GM23338 (cell line): ENCODE measurements around the gene NEXMIF. TPM values are rescaled to one million over a fixed set of nuclear protein-coding genes. Genes with fewer than 3 reads are reported as not detected.
A peak's percentile ranks its signal among the peaks of the same experiment; 100 is the strongest.

Source experiments
- ATAC-seq: fragments of 200-7000 bp; cut with Tn5 transposase; 3 replicates; pipeline ENCODE4 v1.9.1; 2020
- DNase-seq: peaks from one replicate; pipeline ENCODE4 v3.0.0-alpha.2; 2015; ENCODE audit warnings: low spot score
- H2AFZ ChIP-seq: fragments of 200-600 bp; sonication (generic); 2 replicates; pipeline ENCODE4 v1.8.0; 2016; ENCODE audit warnings: antibody characterized with exemption, mild to moderate bottlenecking, moderate library complexity
- H3F3A ChIP-seq: fragments of 200-600 bp; sonication (generic); replicated peaks from 2 replicates; pipeline ENCODE4 v1.8.0; 2017; ENCODE audit warnings: antibody characterized with exemption, mixed run types, low read depth
- H3K27ac ChIP-seq: fragments of 200-600 bp; sonication (generic); 2 replicates; pipeline ENCODE4 v1.6.1; 2016; ENCODE audit warnings: low read depth
- H3K27me3 ChIP-seq: fragments of 200-600 bp; sonication (generic); 2 replicates; pipeline ENCODE4 v1.8.0; 2016; ENCODE audit warnings: mild to moderate bottlenecking, mixed run types, moderate library complexity; ENCODE audit not compliant: insufficient read depth
- H3K36me3 ChIP-seq: fragments of 200-600 bp; sonication (generic); 2 replicates; pipeline ENCODE4 v1.8.0; 2016; ENCODE audit warnings: mild to moderate bottlenecking; ENCODE audit not compliant: insufficient read depth
- H3K4me1 ChIP-seq: fragments of 200-600 bp; sonication (generic); 2 replicates; pipeline ENCODE4 v1.8.0; 2016; ENCODE audit warnings: mild to moderate bottlenecking, moderate library complexity; ENCODE audit not compliant: insufficient read depth
- H3K4me2 ChIP-seq: fragments of 200-600 bp; sonication (generic); 2 replicates; pipeline ENCODE4 v1.7.1; 2017; ENCODE audit warnings: mixed run types
- H3K4me3 ChIP-seq: fragments of 200-600 bp; sonication (generic); 2 replicates; pipeline ENCODE4 v1.6.1; 2016; ENCODE audit warnings: mixed run types
- H3K79me2 ChIP-seq: fragments of 200-600 bp; sonication (generic); replicated peaks from 2 replicates; pipeline ENCODE4 v1.8.0; 2017; ENCODE audit warnings: mild to moderate bottlenecking; ENCODE audit not compliant: insufficient read depth
- H3K9me2 ChIP-seq: fragments of 200-600 bp; sonication (generic); 2 replicates; pipeline ENCODE4 v1.8.0; 2017; ENCODE audit not compliant: insufficient read depth
- H4K20me1 ChIP-seq: fragments of 200-600 bp; sonication (generic); replicated peaks from 2 replicates; pipeline ENCODE4 v1.8.0; 2017; ENCODE audit warnings: mild to moderate bottlenecking; ENCODE audit not compliant: insufficient read depth
- H3K27ac Mint-ChIP-seq: 2 replicates; pipeline ENCODE4 v1.8.0; 2020; ENCODE audit warnings: inconsistent platforms, mild to moderate bottlenecking, moderate library complexity, mixed read lengths
- H3K27me3 Mint-ChIP-seq: 3 replicates; pipeline ENCODE4 v1.8.0; 2022; ENCODE audit warnings: low read depth, mild to moderate bottlenecking, moderate library complexity, mixed read lengths, inconsistent platforms; ENCODE audit not compliant: insufficient read depth, poor library complexity
- H3K36me3 Mint-ChIP-seq: 3 replicates; pipeline ENCODE4 v1.8.0; 2021; ENCODE audit warnings: low read depth, mild to moderate bottlenecking, inconsistent platforms, moderate library complexity, mixed read lengths
- H3K4me1 Mint-ChIP-seq: 3 replicates; pipeline ENCODE4 v1.8.0; 2020; ENCODE audit warnings: mild to moderate bottlenecking, inconsistent platforms, mixed read lengths
- H3K4me3 Mint-ChIP-seq: 3 replicates; pipeline ENCODE4 v1.8.0; 2021; ENCODE audit warnings: moderate library complexity, mild to moderate bottlenecking, inconsistent platforms, mixed read lengths
- H3K9me3 Mint-ChIP-seq: 3 replicates; pipeline ENCODE4 v1.8.0; 2020; ENCODE audit warnings: moderate library complexity, mild to moderate bottlenecking, inconsistent platforms, mixed read lengths
- CTCF ChIP-seq, 2 experiments: fragments of 200-600 bp in 1 of 2; sonication (generic) in 1 of 2; conservative IDR thresholded peaks; 2 replicates each; pipeline versions ENCODE4 v1.5.1 to v1.6.1; 2016 to 2017; ENCODE audit warnings: antibody characterized with exemption in 2 of 2, low read depth in 2 of 2, mild to moderate bottlenecking in 2 of 2, moderate library complexity in 1 of 2
- EZH2 ChIP-seq: fragments of 200-600 bp; sonication (generic); IDR thresholded peaks from one replicate; pipeline ENCODE4 v1.8.0; 2017; ENCODE audit warnings: antibody characterized with exemption, mild to moderate bottlenecking, low read depth; ENCODE audit not compliant: unreplicated experiment
- EZH2phosphoT487 ChIP-seq: fragments of 200-600 bp; sonication (generic); IDR thresholded peaks from one replicate; pipeline ENCODE4 v1.8.1; 2018; ENCODE audit warnings: antibody characterized with exemption; ENCODE audit not compliant: unreplicated experiment
- JUNB ChIP-seq: IDR thresholded peaks from one replicate; pipeline ENCODE4 v1.6.1; 2016; ENCODE audit warnings: antibody characterized with exemption; ENCODE audit not compliant: unreplicated experiment
- NANOG ChIP-seq: IDR thresholded peaks from 2 replicates; pipeline ENCODE4 v1.6.1; 2016; ENCODE audit warnings: antibody characterized with exemption, borderline replicate concordance
- POLR2AphosphoS5 ChIP-seq: IDR thresholded peaks from 2 replicates; pipeline ENCODE4 v1.6.1; 2016; ENCODE audit warnings: antibody characterized with exemption, low read depth
- STAT1 ChIP-seq: IDR thresholded peaks from one replicate; pipeline ENCODE4 v1.6.1; 2016; ENCODE audit warnings: antibody characterized with exemption; ENCODE audit not compliant: unreplicated experiment
- polyA plus RNA-seq: library from polyadenylated mRNA; unstranded; fragments of >200 nt; fragmentation: Nextera tagmentation; extraction: Ambion mirVana; gene quantifications from 2 replicates; pipeline ENCODE4 v1.2.1, GENCODE V29; 2016
- total RNA-seq: library from RNA; depleted of rRNA; stranded (reverse); fragments of >200 nt; shearing (Covaris generic); gene quantifications from 2 replicates; pipeline ENCODE4 v1.2.3, GENCODE V29; 2014
- TF ChIP-seq, protein P1 (sequence below): IDR thresholded peaks from one replicate; pipeline ENCODE4 v1.6.1; 2018; ENCODE audit warnings: antibody characterized with exemption; ENCODE audit not compliant: unreplicated experiment

NEXMIF gene
- total and polyA plus RNA-seq, 2 experiments from 2014 or later, result 0.16 to 0.76 TPM

DNA sequence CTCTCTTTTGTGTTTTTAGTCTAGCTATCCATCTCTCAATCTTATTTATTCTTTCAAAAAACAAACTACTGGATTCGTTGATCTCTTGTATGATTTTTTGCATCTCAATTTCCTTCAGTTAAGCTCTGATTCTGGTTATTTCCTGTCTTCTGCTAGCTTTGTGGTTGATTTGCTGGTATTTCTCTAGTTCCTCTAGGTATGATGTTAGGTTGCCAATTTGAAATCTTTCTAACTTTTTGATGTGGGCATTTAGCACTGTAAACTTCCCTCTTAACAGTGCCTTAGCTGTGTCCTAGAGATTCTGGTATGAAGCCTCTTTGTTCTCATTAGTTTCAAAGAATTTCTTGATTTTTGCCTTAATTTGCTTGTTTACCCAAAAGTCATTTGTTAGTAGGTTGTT, 15.2 kb upstream of the NEXMIF start:
- no peak overlapping the region for H3K4me3 Mint-ChIP-seq
- no peaks in the 10 kb centered on the region; the same call in 2 of the 3 replicates for H3K4me1 Mint-ChIP-seq
- Histone ChIP-seq H3K79me2 (no peaks in the 10 kb centered on the region), H3K4me3 (no peak overlapping the region), H3K36me3 (no peaks in the 10 kb centered on the region), H3K4me1 (no peaks in the 10 kb centered on the region), H3K27me3 (no peaks in the 10 kb centered on the region), H4K20me1 (no peaks in the 10 kb centered on the region), H3K27ac (no peak overlapping the region), H3K9me2 (no peaks in the 10 kb centered on the region), H3K4me2 (no peak overlapping the region), H2AFZ (no peak overlapping the region), H3F3A (no peaks in the 10 kb centered on the region)
- H3K36me3 Mint-ChIP-seq, result no peaks in the 10 kb centered on the region; the same call in 2 of the 3 replicates
- H3K27ac Mint-ChIP-seq, result no peak overlapping the region
- H3K9me3 Mint-ChIP-seq, result peaks cover 19% of the 10 kb centered on the region; the same call in 2 of the 3 replicates
- H3K27me3 Mint-ChIP-seq, result no peaks in the 10 kb centered on the region
- ATAC-seq, result no peak
- TF ChIP-seq POLR2AphosphoS5 (no peak), NANOG (no peak)
- DNase-seq, result no peak

GRCh38 chrX:74931214-74931613, 6.0 kb upstream of the NEXMIF start:
- ATAC-seq (no peak; the same call in 2 of the 3 replicates), DNase-seq (peak; percentile 5)
- H3K9me2 ChIP-seq, result no peaks in the 10 kb centered on the region
- no peaks in the 10 kb centered on the region for H3F3A ChIP-seq
- H3K27me3 ChIP-seq, result peaks cover 11% of the 10 kb centered on the region
- H3K4me3 ChIP-seq, result no peak overlapping the region
- no peak for TF ChIP-seq POLR2AphosphoS5
- TF ChIP-seq, protein P1, sequence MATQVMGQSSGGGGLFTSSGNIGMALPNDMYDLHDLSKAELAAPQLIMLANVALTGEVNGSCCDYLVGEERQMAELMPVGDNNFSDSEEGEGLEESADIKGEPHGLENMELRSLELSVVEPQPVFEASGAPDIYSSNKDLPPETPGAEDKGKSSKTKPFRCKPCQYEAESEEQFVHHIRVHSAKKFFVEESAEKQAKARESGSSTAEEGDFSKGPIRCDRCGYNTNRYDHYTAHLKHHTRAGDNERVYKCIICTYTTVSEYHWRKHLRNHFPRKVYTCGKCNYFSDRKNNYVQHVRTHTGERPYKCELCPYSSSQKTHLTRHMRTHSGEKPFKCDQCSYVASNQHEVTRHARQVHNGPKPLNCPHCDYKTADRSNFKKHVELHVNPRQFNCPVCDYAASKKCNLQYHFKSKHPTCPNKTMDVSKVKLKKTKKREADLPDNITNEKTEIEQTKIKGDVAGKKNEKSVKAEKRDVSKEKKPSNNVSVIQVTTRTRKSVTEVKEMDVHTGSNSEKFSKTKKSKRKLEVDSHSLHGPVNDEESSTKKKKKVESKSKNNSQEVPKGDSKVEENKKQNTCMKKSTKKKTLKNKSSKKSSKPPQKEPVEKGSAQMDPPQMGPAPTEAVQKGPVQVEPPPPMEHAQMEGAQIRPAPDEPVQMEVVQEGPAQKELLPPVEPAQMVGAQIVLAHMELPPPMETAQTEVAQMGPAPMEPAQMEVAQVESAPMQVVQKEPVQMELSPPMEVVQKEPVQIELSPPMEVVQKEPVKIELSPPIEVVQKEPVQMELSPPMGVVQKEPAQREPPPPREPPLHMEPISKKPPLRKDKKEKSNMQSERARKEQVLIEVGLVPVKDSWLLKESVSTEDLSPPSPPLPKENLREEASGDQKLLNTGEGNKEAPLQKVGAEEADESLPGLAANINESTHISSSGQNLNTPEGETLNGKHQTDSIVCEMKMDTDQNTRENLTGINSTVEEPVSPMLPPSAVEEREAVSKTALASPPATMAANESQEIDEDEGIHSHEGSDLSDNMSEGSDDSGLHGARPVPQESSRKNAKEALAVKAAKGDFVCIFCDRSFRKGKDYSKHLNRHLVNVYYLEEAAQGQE, result peak; percentile 77
- no peak for TF ChIP-seq STAT1
- H3K9me3 Mint-ChIP-seq, result no peaks in the 10 kb centered on the region
- no peak overlapping the region for H3K27ac ChIP-seq
- no peak overlapping the region for H3K4me2 ChIP-seq
- no peaks in the 10 kb centered on the region for H3K79me2 ChIP-seq
- no peaks in the 10 kb centered on the region for H4K20me1 ChIP-seq
- no peak overlapping the region for H3K27ac Mint-ChIP-seq
- H3K36me3 ChIP-seq, result no peaks in the 10 kb centered on the region
- no peak overlapping the region for H2AFZ ChIP-seq
- H3K4me3 Mint-ChIP-seq, result no peak overlapping the region
- H3K4me1 Mint-ChIP-seq, result no peaks in the 10 kb centered on the region
- H3K4me1 ChIP-seq, result no peaks in the 10 kb centered on the region
- no peaks in the 10 kb centered on the region; the same call in 2 of the 3 replicates for H3K36me3 Mint-ChIP-seq
- H3K27me3 Mint-ChIP-seq, result peaks cover under 1% of the 10 kb centered on the region

GRCh38 chrX:74924449-74925224, 615 bp downstream of the NEXMIF start:
- Mint-ChIP-seq H3K9me3 (peaks cover 6% of the 10 kb centered on the region; the same call in 2 of the 3 replicates), H3K27ac (no peak overlapping the region), H3K4me3 (peak overlapping the region; percentile 82), H3K27me3 (peaks cover 19% of the 10 kb centered on the region), H3K4me1 (peaks cover 2% of the 10 kb centered on the region; the same call in 1 of the 3 replicates), H3K36me3 (peaks cover 3% of the 10 kb centered on the region; the same call in 1 of the 3 replicates)
- Histone ChIP-seq H3K4me1 (no peaks in the 10 kb centered on the region; the same call in 1 of the 2 replicates), H2AFZ (peak overlapping the region; percentile 80), H3K4me2 (peak overlapping the region; percentile 76), H3K4me3 (peak overlapping the region; percentile 58), H3K36me3 (no peaks in the 10 kb centered on the region), H3K79me2 (no peaks in the 10 kb centered on the region), H3F3A (no peaks in the 10 kb centered on the region), H4K20me1 (no peaks in the 10 kb centered on the region), H3K27ac (no peak overlapping the region), H3K27me3 (peaks cover 40% of the 10 kb centered on the region), H3K9me2 (no peaks in the 10 kb centered on the region)
- peak; percentile 77 for ATAC-seq
- peak; percentile 50 for DNase-seq
- TF ChIP-seq JUNB (no peak), EZH2 (no peak), CTCF (conservative IDR thresholded peaks at IDR 0.05; ENCODE audit: low read depth in 2 of 2) (no peak), EZH2phosphoT487 (no peak)
